Cardiac muscle cell (in vitro differentiated cells and primary cell): ENCODE data around the gene MRM2. TPM values are rescaled to one million over a fixed set of nuclear protein-coding genes. Genes with fewer than 3 reads are reported as not detected.

Source experiments
- DNase-seq, 2 donors: peaks; one replicate each; pipeline versions ENCODE4 v3.0.0 to v3.0.0-alpha.2; 2010 to 2017; ENCODE audit warnings: low read depth in 1 of 2, low spot score in 1 of 2
- H3K27ac ChIP-seq: fragments of 200-600 bp; sonication (generic); 2 replicates; pipeline ENCODE4 v1.5.1; 2016
- H3K27me3 ChIP-seq: fragments of 200-600 bp; sonication (generic); 2 replicates; pipeline ENCODE4 v1.6.0; 2016; ENCODE audit warnings: control low read depth
- H3K36me3 ChIP-seq: fragments of 200-600 bp; sonication (generic); 2 replicates; pipeline ENCODE4 v1.5.1; 2016; ENCODE audit warnings: control low read depth
- H3K4me1 ChIP-seq: fragments of 200-600 bp; sonication (generic); 2 replicates; pipeline ENCODE4 v1.8.1; 2017; ENCODE audit warnings: low read depth, mild to moderate bottlenecking, mixed run types
- H3K4me3 ChIP-seq: fragments of 200-600 bp; sonication (generic); 2 replicates; pipeline ENCODE4 v1.5.1; 2016; ENCODE audit warnings: mild to moderate bottlenecking
- H3K9me3 ChIP-seq: fragments of 200-600 bp; sonication (generic); 2 replicates; pipeline ENCODE4 v1.5.1; 2017; ENCODE audit warnings: low read depth, mild to moderate bottlenecking, control low read depth
- polyA plus RNA-seq: library from polyadenylated mRNA; unstranded; fragments of >200 nt; fragmentation: Nextera tagmentation; extraction: Ambion mirVana; gene quantifications from 2 replicates; pipeline ENCODE4 v1.2.1, GENCODE V29; 2016
- total RNA-seq: library from RNA; depleted of rRNA; stranded (reverse); fragments of >200 nt; gene quantifications from 2 replicates; pipeline ENCODE4 v1.2.3, GENCODE V29; 2016
- TF ChIP-seq, protein P1 (sequence below): IDR thresholded peaks from 2 replicates; pipeline ENCODE4 v1.5.1; 2012; ENCODE audit warnings: low read depth, mild to moderate bottlenecking, low read length

MRM2 gene
- total and polyA plus RNA-seq, 2 experiments from 2014 or later, result 24.2 to 53.5 TPM

DNA sequence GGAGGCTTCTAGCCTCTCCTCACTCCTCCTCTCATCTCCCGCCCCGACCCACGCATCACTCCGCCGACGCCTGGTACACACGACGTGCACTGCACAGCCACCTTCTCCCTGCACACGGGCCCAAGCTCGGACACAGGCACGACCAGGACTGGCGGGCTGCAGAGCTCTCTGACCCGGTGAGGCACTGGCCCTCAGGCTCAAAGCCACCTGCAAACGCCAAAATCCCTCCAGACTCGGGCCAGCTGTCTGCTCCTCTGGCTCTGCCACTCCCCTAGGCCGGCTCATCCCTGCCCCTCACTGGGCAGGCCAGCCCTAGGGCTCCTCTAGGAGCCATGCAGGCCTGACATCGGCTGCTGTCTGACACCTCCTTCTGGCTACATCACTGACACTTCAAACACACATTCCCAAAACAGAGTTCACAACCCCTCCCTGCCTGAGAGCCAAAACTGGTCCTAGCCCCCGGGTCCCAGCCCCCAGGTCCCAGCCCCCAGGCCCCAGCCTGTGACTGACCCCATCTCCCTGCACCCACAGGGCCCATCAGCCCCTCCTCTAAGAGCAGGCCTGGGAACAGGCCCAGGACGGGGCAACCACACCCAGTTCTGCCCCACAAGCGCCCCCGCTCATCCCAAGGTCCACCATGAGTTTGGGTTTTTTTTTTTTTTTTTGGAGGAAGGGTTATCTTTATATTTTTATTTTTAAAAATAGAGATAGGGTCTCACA lies 44.4 kb downstream of the MRM2 start:
- TF ChIP-seq, protein P1, sequence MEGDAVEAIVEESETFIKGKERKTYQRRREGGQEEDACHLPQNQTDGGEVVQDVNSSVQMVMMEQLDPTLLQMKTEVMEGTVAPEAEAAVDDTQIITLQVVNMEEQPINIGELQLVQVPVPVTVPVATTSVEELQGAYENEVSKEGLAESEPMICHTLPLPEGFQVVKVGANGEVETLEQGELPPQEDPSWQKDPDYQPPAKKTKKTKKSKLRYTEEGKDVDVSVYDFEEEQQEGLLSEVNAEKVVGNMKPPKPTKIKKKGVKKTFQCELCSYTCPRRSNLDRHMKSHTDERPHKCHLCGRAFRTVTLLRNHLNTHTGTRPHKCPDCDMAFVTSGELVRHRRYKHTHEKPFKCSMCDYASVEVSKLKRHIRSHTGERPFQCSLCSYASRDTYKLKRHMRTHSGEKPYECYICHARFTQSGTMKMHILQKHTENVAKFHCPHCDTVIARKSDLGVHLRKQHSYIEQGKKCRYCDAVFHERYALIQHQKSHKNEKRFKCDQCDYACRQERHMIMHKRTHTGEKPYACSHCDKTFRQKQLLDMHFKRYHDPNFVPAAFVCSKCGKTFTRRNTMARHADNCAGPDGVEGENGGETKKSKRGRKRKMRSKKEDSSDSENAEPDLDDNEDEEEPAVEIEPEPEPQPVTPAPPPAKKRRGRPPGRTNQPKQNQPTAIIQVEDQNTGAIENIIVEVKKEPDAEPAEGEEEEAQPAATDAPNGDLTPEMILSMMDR, result no peak
- Histone ChIP-seq H3K4me1 (peaks cover 22% of the 10 kb centered on the region), H3K27me3 (no peaks in the 10 kb centered on the region), H3K9me3 (no peaks in the 10 kb centered on the region), H3K4me3 (no peak overlapping the region), H3K36me3 (no peaks in the 10 kb centered on the region), H3K27ac (no peak overlapping the region)
- no peak for DNase-seq

DNA sequence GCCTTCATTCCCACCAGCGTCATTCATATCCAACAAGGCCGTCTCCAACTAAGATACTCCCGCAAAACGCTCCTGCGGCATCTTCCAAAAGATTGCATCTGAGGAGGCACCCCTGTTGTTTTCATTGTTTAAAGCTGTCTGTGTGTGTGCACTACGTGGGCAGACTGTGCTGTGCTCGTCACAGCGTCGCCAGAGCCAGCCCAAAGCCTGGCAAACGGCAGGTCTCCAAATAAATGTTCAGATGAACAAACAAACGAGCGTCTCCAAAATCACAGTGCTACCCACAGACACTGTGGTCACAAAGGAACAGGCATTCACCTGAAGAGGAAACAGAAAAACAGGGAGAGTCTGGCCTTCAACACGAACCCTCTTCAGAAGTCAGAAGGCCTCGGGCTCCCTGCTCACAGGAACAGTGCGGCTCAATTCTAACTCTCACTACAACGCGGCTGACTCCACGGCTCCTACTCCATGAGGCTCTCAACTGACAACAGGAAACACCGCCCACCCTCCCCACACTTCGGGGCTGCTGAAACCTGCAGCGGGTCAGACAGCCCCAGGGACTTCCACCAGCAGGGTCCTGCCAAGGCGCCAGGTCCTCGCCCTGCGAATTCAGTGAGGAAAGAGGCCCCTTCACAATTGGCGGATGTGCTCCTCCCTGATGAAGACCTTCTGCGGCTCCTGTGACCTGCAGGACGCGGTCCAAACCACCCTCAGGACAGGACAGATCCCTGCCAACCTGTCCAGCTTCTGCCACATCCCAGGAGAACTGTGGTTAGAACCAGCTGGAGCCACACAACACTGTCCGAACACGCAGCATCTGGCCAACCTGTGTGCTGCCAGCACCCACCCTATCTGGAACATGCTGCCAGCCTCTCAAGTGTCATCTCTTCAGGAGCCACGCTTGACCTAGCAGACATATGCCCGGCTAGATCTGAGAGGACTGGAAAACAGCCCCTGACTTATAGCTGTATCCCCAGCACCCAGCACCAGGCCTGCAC lies 45.3 kb downstream of the MRM2 start:
- no peak overlapping the region for H3K27ac ChIP-seq
- TF ChIP-seq, protein P1, result no peak
- H3K36me3 ChIP-seq, result no peaks in the 10 kb centered on the region

DNA sequence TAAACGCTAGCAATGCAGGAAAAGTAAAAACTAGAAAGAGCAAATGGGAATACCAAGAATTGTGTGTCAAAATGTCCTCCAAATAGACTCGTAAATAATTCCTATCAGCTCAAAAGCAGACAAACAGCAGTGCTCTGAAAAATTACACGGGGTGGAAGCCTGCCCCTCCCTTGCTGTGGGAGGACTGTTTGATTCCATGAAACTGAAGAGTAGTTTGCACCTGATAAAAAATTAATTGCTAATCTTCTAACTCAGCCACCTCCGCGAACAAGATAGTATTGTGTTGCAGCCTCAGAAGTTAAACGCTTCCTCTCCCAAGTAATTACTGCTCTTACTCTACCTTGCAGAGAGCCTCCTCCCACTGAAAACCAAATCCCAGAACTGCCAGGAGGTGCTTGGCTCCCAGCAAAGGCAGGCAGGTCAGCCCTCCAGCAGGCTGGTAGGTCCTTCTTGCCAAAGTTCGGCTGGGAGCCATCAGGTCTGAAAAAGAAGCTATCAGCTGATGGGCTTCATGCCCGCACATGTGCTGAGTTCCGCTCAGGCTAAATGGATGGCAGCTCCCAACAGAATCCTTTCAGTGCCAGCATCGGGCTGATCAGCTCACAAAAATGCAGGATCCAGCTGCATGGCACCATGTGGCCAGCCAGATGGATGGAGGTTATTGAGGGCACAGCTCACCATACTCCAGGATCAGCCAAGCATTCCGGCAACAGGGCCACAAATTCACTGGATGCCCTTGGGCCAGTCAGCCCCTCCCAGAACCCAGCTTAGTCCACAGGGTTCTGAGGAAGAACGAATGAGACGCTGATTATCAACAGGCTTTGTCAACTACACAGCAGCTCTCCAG lies 46.4 kb downstream of the MRM2 start:
- Histone ChIP-seq H3K36me3 (no peaks in the 10 kb centered on the region), H3K9me3 (no peaks in the 10 kb centered on the region)
- TF ChIP-seq, protein P1, result no peak

More for the DNA sequence above, 45.3 kb downstream of the MRM2 start:
- DNase-seq, result no peak
- H3K9me3 ChIP-seq, result no peaks in the 10 kb centered on the region
- H3K4me3 ChIP-seq, result no peak overlapping the region
- H3K27me3 ChIP-seq, result no peaks in the 10 kb centered on the region
- peaks cover 14% of the 10 kb centered on the region for H3K4me1 ChIP-seq

DNA sequence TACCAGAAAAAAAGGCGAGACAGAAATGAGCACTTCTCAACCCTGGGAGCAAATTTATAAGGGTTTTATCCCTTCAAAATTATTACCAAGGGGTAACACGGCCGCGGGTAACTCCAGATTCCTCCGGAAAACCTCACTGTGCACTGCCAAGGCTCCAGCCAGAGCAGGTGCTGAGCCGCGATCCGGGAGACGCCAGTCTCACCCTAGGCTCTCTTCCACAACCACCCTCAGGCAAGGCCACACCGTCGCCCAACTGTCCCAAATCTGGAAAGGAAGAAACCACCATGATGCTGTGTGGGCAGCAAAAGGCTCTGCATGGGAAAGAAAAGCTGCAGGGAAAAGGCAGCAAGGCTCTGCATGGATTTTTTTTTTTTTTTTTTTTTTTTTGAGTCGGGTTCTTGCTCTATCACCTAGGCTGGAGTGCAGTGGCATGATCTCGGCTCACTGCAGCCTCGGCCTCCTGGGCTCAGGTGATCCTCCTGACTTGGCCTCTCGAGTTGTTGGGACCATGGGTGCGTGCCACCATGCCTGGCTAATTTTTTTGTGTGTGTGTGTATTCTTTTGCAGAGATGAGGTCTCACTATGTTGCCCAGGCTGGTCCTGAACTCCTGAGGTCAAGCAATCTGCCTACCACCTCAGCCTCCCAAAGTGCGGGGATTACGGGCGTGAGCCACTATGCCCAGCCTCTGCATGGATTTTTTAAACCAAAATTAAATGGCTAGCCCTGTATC lies 48.3 kb downstream of the MRM2 start:
- no peak overlapping the region for H3K4me3 ChIP-seq
- no peaks in the 10 kb centered on the region for H3K36me3 ChIP-seq
- no peak overlapping the region for H3K27ac ChIP-seq
- DNase-seq, result no peak
- H3K27me3 ChIP-seq, result no peaks in the 10 kb centered on the region
- TF ChIP-seq, protein P1, result no peak
- no peaks in the 10 kb centered on the region for H3K9me3 ChIP-seq
- peaks cover 4% of the 10 kb centered on the region for H3K4me1 ChIP-seq

More for the DNA sequence above, 46.4 kb downstream of the MRM2 start:
- H3K27ac ChIP-seq, result no peak overlapping the region
- peaks cover 4% of the 10 kb centered on the region for H3K4me1 ChIP-seq
- no peaks in the 10 kb centered on the region for H3K27me3 ChIP-seq
- no peak for DNase-seq
- H3K4me3 ChIP-seq, result no peak overlapping the region
